SW 1271 (cell line): ENCODE data around the gene SH3GL3.

Experiments used
- DNase-seq, 2 experiments: peaks; one replicate each; lab custom pipeline; 2025; lab: John Stamatoyannopoulos, UW

Gene SH3GL3

GRCh38 chr15:83510001-83510400 lies 62.9 kb downstream of the SH3GL3 start:
- DNase-seq = no peak

- no peak for DNase-seq
These were observed 65.3 kb downstream of the SH3GL3 start for GRCh38 chr15:83512459-83512858.

GRCh38 chr15:83514584-83514983 lies 67.4 kb downstream of the SH3GL3 start:
- no peak for DNase-seq

DNA sequence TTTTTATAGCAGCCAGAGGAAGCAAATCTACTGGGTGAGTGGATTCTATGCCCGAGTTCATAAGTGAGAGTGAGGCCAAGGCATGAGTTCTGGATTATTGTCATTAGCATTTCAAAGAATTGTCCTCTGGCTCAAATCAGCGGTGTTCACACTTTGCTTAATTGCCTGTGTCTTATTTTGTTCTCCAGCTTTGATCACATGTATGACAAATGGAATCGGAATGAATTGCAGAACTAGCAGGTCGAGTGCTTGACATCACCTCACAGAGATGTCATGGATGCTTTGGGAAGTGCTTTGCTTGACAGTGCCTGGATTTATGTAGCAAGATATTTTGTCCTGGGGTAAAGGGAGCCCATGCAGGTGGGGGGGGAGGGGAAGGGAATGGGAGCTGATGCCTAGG lies 68.0 kb downstream of the SH3GL3 start:
- no peak for DNase-seq

DNA sequence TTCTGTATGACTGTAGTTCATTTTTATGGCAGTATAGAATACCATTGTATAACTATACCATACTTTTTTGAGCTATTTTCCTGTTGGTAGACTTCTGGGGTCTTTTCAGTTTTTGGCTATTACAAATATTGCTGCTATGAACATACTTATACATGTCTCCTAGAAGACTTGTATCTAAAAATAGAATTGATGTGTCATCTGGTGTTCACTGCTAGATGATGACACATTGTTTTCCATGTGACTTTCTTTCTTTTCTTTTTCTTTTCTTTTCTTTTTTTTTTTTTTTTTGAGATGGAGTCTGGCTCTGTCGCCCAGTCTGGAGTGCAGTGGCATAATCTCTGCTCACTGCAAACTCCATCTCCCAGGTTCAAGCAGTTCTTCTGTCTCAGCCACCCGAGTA lies 69.8 kb downstream of the SH3GL3 start:
- DNase-seq = no peak

DNA sequence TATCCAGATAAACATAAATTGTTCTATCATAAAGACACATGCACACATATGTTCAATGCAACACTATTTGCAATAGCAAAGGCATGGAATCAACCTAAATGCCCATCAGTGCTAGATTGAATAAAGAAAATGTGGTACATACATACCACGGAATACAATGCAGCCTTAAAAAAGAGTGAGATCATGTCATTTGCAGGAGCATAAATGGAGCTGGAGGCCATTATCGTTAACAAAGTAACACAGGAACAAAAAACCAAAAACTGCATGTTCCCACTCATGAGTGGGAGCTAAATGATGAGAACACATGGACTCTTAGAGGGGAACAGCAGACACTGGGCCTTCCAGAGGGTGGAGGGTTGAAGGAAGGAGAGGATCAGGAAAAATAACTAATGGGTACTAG lies 79.2 kb downstream of the SH3GL3 start:
- no peak for DNase-seq

DNA sequence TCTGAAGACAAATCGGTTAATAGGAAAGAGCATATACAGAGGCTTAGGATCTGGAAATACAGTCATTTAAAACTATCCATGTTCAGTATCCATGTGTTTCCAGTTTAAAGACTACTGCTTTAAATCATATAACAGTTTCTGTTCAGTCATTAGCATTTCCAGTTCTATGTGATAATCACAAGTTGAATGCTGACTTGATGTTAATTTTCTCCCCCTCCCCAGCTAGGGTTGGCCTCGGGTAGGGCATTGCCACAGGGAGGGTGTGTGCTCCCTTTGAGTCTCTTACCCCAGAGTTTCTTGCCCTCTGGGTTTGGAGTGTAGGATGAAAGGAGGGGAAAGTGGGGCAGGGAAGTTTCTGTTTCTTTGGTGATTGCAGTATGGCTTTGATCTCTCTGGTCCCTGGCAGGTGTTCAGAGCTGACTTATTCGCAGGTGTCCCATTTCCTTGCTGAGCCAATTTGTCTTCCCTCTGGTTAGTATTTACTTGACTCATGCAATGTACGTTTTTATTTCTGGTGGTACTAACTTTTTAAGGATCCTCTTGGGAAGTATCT lies 86.3 kb downstream of the SH3GL3 start:
- DNase-seq = no peak

DNA sequence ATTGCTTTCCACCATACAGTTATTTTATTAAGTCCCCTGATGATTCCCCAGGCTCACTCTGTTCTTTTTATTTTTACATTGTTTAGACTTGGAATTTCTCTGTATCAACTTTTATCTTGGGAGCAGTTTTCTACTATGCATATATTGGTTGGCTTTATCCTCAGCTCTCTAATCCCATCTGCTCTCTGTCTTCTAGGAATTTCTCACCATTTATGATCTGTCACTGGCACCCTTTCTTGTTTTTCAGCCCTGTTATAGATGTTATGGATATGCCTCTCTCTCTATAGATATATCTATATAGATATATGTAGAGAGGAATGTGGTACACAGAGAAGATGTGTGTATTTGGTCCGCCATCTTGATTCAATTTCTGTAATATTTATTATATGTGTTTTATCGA lies 90.5 kb downstream of the SH3GL3 start:
- no peak for DNase-seq

GRCh38 chr15:83538682-83539081 lies 91.5 kb downstream of the SH3GL3 start:
- no peak for DNase-seq

DNA sequence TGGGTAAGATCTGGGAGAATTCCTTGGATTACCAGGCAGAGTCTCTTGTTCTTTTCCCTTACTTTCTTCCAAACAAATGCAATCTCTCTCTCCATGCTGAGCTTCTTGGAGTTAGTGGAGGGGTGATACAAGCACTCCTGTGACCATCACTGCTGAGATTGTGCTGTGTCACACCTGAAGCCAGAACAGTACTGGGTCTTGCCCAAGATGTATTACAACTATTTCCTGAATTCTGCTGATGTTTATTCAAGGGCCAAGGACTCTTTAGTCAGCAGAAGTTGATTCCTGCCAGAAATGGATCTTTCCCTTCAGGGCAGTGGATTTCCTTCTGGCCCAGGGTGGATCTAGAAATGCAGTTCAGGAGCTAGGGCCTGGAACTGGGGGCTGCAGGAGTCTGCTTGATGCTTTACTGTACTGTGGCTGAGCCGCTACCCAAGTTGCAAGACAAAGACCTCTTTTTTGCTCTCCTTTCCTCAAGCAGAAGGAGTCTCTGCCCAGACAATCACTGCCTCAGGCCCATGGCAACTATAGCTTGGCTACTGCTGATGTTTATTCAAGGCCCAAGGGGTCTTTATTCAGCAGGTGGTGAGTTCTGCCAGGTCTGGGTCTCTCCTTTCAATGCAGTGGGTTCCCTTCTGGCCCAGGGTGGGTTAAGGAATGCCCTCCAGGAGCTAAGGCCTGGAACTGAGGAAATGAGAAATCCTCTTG lies 98.8 kb downstream of the SH3GL3 start:
- no peak for DNase-seq

DNA sequence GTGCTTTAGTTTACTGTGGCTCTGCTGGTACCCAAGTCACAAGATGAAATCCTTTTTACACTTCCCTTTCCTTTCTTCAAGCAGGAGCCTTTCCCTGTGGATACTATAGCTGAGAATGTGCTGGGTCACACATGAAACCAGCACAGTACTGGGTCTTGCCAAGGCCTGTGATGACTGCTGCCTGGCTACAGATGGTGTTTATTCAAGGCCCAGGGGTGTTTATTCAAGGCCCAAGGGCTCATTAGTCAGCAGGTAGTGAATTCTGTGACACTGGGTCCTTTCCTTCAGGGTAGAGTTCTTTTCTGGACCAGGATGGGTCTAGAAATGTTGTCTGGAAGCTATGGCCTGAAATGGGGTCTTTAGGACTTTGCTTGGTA lies 99.4 kb downstream of the SH3GL3 start:
- DNase-seq = no peak

GRCh38 chr15:83547168-83547567 lies 100.0 kb downstream of the SH3GL3 start:
- DNase-seq = no peak

DNA sequence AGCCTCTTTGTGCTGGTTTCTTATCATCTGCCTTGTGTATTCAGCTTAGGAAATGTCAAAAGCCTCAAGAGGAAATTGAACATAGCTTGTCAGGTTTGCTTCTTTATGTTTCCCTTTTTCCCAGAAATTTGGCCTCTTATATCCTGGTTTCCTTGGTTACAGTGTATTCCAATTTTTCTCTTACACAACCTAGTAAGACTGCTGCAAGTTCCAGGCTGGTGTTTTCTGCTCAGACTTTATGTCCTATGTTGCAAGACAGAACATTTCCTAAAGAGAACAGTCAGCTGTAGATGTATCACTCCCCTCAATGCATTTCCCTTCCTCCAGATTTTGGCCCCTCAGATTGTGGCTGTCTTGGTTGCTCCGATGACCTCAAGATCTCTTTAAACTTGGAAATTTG lies 102.5 kb downstream of the SH3GL3 start:
- DNase-seq = no peak

GRCh38 chr15:83554558-83554957 lies 107.4 kb downstream of the SH3GL3 start:
- no peak for DNase-seq

DNA sequence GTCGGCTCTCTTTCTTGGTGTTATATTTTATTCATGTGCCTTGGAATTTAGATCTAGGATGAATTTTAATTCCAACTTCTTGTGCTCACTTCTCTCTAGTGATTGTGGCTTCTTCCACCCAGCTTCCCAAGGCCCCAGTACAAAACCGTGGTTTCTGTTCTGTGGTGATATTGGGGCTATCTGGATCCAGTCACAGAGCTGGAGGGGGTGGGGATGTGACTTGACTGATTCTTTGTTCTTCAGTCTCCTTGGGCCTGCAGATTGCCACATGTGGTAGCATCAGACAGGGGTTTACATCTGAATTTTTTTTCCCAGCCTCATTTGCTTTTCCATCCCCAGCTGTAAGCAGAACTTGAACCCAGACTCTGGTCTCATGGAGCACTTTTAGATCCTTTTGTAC lies 108.2 kb downstream of the SH3GL3 start:
- DNase-seq = no peak

- no peak for DNase-seq
These were observed 108.9 kb downstream of the SH3GL3 start for GRCh38 chr15:83556068-83556467.

DNA sequence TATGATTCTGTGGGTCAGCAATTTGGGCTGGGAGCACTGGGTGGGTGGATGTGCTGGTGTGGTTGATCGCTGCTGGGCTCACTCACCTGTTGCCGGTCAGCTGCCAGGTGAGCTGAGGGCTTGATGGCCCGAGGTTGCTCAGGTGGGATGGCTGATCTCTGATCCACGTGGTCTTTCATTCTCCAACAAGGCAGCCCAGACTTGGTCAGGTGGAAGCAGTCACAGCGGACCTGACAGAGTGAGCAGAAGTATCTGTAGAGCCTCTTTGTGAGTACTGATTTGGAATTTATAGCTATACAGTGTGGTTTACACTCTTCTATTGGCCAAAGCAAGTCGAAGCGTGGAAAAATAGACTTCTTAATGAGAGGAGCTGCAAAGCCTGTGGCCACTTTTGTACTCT lies 109.6 kb downstream of the SH3GL3 start:
- no peak for DNase-seq

DNA sequence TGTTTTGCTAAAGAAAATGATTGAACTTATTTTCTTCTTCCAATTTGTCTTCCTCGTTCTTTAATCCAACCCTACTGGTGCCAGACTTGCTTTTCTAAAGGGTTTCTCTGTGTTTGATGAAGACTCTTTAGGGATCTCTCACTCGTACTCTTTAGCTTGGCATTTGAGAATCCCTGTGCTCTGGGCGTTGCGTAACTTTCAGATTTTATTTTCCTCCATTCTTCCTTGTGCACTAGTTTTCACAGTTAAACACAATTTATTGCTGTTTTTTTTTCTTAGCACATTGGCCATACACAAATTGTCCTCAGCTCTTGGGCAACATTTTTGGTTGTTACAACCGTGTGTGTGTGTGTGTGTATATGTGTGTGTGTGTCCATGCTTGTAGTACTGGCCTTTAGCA lies 111.0 kb downstream of the SH3GL3 start:
- DNase-seq = no peak

DNA sequence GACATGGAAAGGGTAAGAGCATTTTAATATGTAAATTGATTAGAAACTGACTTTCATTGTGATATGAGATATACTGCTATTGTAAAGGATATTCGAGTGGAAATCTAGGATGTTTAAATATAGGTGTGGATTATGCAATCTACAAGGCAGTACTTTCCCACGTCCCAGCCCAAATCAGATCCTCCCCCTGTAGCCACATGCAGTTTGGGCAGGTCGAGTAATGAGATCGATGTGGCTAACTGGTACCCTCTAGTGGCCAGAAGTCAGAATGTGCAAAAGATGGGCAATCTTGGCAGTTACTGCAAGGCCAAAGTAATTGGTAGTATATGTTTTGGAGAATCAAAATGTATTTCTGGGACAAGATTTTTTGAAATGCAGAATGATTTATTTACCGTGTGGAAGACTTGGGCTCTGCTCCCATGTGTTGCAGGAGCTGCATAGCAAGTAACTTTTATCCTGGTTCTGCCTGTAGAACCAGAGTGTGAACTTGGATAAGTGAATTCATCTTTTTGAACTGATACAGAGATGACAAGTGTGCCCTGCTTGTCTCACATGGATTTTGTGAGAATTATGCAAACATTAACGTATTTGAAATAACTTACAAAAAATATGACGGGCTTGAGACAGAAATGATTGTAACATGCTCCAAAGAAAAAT lies 112.3 kb downstream of the SH3GL3 start:
- peak; percentile 33 to 76 for DNase-seq

DNA sequence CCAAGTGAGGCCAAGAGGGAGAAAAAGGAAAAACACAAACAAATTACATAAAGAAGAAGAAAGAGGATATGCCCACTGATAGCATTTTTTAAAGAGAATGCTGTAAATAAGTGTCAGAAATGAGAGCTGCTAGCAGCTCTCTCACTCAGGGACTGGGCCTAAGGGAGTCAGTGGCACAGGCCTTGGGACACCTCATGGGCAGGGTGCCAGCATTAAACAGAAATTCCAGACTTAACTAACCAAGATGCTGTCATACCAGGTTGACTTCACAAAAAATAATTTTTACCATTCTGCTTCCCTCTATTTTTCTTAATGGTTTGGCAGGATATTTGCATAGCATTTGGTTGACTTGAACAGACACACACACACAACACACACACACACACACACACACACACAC lies 114.5 kb downstream of the SH3GL3 start:
- DNase-seq = no peak

- no peak for DNase-seq
These were observed 118.0 kb downstream of the SH3GL3 start for GRCh38 chr15:83565138-83565537.

DNA sequence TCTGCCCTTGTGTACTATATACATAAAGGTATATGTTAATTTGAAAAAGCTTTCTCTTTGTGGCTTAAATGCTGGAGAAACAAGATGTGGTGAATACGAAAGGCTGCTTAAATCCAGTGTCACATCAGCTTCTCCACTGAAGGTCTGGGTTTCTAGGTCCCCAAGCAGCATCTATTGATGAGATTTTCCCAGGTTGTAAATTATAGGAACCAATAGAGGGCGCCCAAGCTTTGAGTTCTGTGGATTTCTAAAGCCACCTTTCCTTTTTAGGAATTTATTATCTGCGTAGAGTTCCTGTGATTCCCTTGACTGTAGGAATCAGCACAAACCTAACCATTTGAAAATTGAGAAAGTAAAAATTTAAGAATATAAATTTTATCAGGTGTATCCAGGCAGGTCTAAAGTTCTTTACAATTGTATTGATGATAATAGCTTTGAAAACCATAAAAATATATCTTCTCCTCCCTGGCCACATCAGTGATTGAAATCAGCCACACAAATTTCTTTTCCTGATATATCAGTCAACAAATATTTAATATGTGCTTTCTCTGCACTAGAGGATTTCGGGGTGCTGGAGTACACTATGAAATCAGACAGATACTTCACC lies 118.5 kb downstream of the SH3GL3 start:
- peak; percentile 22 to 50 for DNase-seq

- no peak for DNase-seq
These were observed 120.2 kb downstream of the SH3GL3 start for GRCh38 chr15:83567318-83567717.
